ENCODE data around the gene MAP1LC3B.

Gene MAP1LC3B

DNA sequence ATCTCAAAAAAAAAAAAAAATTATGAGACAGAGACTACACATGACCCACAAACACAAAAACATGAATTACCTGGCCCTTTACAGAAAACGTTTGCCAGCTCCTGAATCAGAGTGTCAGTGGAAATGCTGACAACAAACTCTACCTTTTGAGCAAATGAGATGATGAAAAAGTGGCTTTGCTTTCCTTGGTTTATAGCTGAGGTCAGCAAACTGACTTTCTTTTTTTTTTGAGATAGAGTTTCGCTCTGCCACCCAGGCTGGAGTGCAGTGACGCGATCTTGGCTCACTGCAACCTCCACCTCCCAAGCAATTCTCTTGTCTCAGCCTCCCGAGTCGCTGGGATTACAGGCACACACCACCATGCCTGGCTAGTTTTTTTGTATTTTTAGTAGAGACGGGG lies 54.3 kb downstream of the MAP1LC3B start:
- no peaks in the 10 kb centered on the region for H3K4me1 ChIP-seq (ENCODE audit: control insufficient read depth, insufficient read depth, low read length)
- CTCF ChIA-PET: no interaction called here

DNA sequence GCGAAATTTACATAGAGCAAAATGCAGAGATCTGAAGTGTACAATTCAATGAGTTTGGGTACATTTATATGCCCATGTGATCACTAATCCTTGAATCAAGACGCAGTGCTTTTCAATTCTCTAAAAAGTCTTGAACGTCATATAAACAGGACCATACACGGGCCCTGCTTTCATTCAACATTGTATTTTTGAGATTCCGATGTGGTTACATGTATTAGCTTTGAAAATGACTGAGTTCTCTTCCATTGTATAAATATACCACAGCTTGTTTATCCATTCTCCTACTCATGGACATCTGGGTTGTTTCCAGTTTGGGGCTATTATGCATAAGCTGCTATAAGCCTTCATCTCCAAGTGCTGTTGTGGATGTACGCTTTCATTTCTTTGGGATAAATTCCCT lies 55.2 kb downstream of the MAP1LC3B start:
- TF ChIP-seq ZNF202 (tag by site-specific recombination; IDR thresholded peaks at IDR 0.05; ENCODE audit: borderline replicate concordance): no peak
- TF ChIP-seq, protein P1, sequence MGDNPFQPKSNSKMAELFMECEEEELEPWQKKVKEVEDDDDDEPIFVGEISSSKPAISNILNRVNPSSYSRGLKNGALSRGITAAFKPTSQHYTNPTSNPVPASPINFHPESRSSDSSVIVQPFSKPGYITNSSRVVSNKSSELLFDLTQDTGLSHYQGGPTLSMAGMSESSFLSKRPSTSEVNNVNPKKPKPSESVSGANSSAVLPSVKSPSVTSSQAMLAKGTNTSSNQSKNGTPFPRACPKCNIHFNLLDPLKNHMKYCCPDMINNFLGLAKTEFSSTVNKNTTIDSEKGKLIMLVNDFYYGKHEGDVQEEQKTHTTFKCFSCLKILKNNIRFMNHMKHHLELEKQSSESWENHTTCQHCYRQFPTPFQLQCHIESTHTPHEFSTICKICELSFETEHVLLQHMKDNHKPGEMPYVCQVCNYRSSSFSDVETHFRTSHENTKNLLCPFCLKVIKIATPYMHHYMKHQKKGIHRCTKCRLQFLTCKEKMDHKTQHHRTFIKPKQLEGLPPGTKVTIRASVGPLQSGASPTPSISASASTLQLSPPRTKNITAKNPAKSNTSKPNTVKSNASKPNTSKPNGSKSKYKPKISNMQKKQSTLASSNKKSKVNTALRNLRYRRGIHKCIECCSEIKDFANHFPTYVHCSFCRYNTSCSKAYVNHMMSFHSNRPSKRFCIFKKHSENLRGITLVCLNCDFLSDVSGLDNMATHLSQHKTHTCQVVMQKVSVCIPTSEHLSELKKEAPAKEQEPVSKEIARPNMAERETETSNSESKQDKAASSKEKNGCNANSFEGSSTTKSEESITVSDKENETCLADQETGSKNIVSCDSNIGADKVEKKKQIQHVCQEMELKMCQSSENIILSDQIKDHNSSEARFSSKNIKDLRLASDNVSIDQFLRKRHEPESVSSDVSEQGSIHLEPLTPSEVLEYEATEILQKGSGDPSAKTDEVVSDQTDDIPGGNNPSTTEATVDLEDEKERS (tag by site-specific recombination; IDR thresholded peaks at IDR 0.05): no peak
- TF ChIP-seq GLIS1 (tag by site-specific recombination; IDR thresholded peaks at IDR 0.05): no peak
- no peak for TF ChIP-seq YY2 (tag by site-specific recombination; IDR thresholded peaks at IDR 0.05)
- no peak for TF ChIP-seq OVOL3 (tag by site-specific recombination; IDR thresholded peaks at IDR 0.05)
- no peak for TF ChIP-seq ZNF692 (tag by site-specific recombination; IDR thresholded peaks at IDR 0.05)
- ChIA-PET POLR2A (no interaction called here), CTCF (interaction anchor here (0.6 kb wide), 1 partner anchor 21 kb away, joined by 3 read pairs; no protein-coding TSS in a partner anchor)
- no peaks in the 10 kb centered on the region for H3K4me1 ChIP-seq (ENCODE audit: control insufficient read depth, insufficient read depth, low read length)
- peaks cover 27 to 52% of the 10 kb centered on the region in 2 experiments for H3K36me3 ChIP-seq (ENCODE audit: control insufficient read depth in 2 of 2, insufficient read depth in 1 of 2, low read length in 2 of 2)
- no peak overlapping the region for H3K27ac ChIP-seq (ENCODE audit: extremely low read depth, low read depth, low read length)
- H3K4me3 ChIP-seq (ENCODE audit: low read depth, low read length): no peak overlapping the region
- H3K9me3 ChIP-seq (ENCODE audit: control insufficient read depth, insufficient read depth, low read depth, low read length): no peaks in the 10 kb centered on the region

More for the DNA sequence above, 54.3 kb downstream of the MAP1LC3B start:
- TF ChIP-seq, protein P2, sequence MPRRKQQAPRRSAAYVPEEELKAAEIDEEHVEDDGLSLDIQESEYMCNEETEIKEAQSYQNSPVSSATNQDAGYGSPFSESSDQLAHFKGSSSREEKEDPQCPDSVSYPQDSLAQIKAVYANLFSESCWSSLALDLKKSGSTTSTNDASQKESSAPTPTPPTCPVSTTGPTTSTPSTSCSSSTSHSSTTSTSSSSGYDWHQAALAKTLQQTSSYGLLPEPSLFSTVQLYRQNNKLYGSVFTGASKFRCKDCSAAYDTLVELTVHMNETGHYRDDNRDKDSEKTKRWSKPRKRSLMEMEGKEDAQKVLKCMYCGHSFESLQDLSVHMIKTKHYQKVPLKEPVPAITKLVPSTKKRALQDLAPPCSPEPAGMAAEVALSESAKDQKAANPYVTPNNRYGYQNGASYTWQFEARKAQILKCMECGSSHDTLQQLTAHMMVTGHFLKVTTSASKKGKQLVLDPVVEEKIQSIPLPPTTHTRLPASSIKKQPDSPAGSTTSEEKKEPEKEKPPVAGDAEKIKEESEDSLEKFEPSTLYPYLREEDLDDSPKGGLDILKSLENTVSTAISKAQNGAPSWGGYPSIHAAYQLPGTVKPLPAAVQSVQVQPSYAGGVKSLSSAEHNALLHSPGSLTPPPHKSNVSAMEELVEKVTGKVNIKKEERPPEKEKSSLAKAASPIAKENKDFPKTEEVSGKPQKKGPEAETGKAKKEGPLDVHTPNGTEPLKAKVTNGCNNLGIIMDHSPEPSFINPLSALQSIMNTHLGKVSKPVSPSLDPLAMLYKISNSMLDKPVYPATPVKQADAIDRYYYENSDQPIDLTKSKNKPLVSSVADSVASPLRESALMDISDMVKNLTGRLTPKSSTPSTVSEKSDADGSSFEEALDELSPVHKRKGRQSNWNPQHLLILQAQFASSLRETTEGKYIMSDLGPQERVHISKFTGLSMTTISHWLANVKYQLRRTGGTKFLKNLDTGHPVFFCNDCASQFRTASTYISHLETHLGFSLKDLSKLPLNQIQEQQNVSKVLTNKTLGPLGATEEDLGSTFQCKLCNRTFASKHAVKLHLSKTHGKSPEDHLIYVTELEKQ (tag by site-specific recombination; IDR thresholded peaks at IDR 0.05; ENCODE audit: borderline replicate concordance): no peak
- POLR2A ChIA-PET: no interaction called here
- H3K4me3 ChIP-seq (ENCODE audit: low read depth, low read length): no peak overlapping the region
- no peak overlapping the region for H3K27ac ChIP-seq (ENCODE audit: extremely low read depth, low read depth, low read length)
- H3K9me3 ChIP-seq (ENCODE audit: control insufficient read depth, insufficient read depth, low read depth, low read length): no peaks in the 10 kb centered on the region
- peaks cover 27 to 49% of the 10 kb centered on the region in 2 experiments for H3K36me3 ChIP-seq (ENCODE audit: control insufficient read depth in 2 of 2, insufficient read depth in 1 of 2, low read length in 2 of 2)

DNA sequence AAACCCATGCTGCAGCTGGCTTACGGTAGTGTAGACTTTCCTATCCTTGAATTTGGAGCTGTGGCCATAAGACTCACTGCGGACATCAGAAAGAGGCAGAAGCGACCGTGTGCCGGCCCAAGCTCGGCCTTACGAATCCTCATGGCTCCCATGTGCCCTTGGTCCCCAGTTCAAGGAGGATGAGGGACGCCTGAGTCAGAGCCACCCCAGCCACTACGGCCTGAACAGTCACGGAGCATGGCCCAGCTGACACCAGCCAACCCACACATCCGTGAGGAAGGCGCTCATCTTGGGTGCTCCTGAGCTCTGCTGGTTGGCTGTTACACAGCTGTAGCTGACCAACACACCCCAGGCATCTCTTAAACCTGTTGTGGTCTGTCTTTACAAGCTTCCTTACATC lies 56.7 kb downstream of the MAP1LC3B start:
- no peak overlapping the region for H3K4me3 ChIP-seq (ENCODE audit: low read depth, low read length)
- peaks cover 27 to 67% of the 10 kb centered on the region in 2 experiments for H3K36me3 ChIP-seq (ENCODE audit: control insufficient read depth in 2 of 2, insufficient read depth in 1 of 2, low read length in 2 of 2)
- H3K4me1 ChIP-seq (ENCODE audit: control insufficient read depth, insufficient read depth, low read length): no peaks in the 10 kb centered on the region
- CTCF ChIA-PET: interaction anchor here (0.5 to 1.2 kb wide), 3 partner anchors 12 to 611 kb away, joined by 3 to 4 read pairs (median 3); no protein-coding TSS in a partner anchor
- no peaks in the 10 kb centered on the region for H3K9me3 ChIP-seq (ENCODE audit: control insufficient read depth, insufficient read depth, low read depth, low read length)
- POLR2A ChIA-PET: interaction anchor here (0.6 kb wide), 1 partner anchor 14 kb away, joined by 9 read pairs; no protein-coding TSS in a partner anchor
- H3K27ac ChIP-seq (ENCODE audit: extremely low read depth, low read depth, low read length): no peak overlapping the region
- no peak for TF ChIP-seq ZNF518A (tag by site-specific recombination; conservative IDR thresholded peaks at IDR 0.05; ENCODE audit: low read depth)
- no peak for TF ChIP-seq AEBP2 (tag by site-specific recombination; IDR thresholded peaks at IDR 0.05; ENCODE audit: borderline replicate concordance)
- no peak for TF ChIP-seq ZNF174 (tag by site-specific recombination; IDR thresholded peaks at IDR 0.05)
- no peak for TF ChIP-seq ZFHX2 (tag by site-specific recombination; conservative IDR thresholded peaks at IDR 0.05)
- no peak for TF ChIP-seq ZSCAN23 (tag by site-specific recombination; IDR thresholded peaks at IDR 0.05)
- no peak for TF ChIP-seq ZNF10 (tag by site-specific recombination; IDR thresholded peaks at IDR 0.05)
- no peak for TF ChIP-seq KLF8 (tag by site-specific recombination; IDR thresholded peaks at IDR 0.05)
- no peak for TF ChIP-seq ZNF433 (tag by site-specific recombination; IDR thresholded peaks at IDR 0.05; ENCODE audit: low read depth)
- TF ChIP-seq RBAK (tag by site-specific recombination; IDR thresholded peaks at IDR 0.05): no peak
